T1000 (cell line): ENCODE results near the gene SPRED3.
"Not testable (repeated sequence)": the region's sequence is repeated elsewhere in the genome, so short reads cannot be mapped to it uniquely, and the experiment has no call there.

ENCODE experiments used
- DNase-seq: peaks from one replicate; lab custom pipeline; 2025; ENCODE audit warnings: mixed read lengths; lab: John Stamatoyannopoulos, UW

SPRED3 gene

DNA sequence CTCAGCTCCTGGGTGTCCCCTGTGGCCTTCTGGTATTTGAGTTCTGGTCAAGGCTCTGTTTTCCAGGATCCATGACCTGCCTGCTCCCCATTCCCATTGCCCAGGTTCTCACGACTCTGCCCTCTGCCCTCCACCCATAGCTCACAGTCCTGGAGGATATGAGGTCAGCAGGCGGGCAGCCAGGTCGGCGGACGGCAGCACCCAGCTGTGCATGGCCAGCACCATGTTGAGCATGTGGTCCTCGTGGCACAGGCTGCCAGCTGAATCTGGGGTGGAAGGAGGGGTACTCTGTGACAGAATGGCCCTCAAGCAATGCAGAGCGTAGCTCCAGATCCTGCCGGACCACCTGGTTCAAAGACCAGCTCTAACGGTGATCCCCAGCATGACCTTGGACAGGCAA is 32.4 kb downstream of the SPRED3 start:
- DNase-seq: no peak

DNA sequence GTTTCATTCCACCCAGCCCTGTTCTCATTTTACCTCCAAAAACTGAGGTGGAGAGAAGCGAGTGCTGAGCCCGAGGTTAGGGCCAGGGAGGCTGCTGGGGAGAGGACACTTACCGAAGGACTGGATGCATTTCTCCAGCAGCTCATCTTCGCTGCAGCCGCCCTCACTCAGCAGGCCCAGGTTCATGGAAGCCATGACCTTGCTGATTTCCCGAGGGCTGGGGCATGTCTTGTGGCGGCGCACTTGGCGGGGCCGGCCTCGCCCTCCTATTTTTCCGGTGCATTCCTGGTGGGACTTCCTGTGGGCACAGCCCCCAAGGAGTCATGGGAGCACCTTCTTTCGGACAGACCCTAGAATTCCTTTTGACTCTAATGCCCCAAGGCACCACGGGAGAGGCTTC is 33.4 kb downstream of the SPRED3 start:
- DNase-seq: no peak

DNA sequence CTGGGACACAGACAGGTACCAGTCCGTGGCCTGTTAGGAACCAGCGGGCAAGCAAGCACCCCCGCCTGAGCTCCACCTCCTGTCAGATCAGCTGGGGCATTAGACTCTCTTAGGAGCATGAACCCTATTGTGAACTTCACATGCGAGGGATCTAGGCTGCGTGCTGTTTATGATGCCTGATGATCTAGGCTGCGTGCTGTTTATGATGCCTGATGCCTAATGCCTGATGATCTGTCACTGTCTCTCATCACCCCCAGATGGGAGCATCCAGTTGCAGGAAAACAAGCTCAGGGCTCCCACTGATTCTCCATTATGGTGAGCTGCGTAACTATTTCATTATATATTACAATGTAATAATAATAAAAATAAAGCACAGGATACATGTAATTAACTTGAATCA is 33.9 kb downstream of the SPRED3 start:
- DNase-seq: no peak

DNA sequence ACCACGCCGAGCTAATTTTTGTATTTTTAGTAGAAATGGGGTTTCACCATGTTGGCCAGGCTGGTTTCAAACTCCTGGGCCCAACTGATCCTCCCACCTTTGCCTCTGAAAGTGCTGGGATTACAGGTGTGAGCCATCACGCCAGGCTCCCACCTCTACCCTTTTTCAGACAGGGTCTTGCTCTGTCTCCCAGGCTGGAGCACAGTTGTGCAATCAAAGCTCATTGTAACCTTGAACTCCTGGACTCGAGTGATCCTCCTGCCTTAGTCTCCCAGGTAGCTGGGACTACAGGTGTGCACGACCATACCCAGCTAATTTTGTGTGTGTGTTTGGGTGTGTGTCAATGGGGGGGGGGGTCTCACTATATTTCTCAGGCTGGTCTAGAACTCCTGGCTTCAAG is 35.8 kb downstream of the SPRED3 start:
- DNase-seq: no peak

DNA sequence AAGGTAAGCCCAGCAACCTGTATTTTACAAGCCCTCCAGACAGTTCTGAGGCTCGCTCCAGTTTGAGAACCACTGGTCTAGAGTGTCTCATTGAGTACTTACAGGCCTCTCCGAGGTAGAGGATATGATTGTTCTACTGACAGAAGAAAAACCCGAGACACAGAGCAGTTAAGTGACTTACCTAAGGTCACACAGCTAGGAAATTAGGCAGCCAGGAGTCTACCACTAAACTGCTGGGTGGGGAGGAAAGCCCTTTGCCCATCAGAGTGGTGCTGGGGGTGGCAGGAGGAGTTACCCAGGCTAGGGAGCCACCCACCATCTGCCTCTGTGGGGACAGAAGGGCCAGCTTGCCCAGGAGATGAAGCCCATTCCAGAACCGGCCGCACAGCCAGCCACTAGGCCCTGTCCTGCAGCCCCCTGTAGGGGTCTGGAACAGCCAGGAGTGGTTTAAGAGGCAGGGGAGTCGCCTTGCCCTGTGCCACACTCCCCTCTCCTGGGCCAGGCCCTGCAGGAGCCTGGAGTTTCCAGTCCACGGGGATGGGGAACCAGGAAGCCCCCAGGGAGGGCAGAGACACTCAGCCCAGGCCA is 36.8 kb downstream of the SPRED3 start:
- DNase-seq: no peak

DNA sequence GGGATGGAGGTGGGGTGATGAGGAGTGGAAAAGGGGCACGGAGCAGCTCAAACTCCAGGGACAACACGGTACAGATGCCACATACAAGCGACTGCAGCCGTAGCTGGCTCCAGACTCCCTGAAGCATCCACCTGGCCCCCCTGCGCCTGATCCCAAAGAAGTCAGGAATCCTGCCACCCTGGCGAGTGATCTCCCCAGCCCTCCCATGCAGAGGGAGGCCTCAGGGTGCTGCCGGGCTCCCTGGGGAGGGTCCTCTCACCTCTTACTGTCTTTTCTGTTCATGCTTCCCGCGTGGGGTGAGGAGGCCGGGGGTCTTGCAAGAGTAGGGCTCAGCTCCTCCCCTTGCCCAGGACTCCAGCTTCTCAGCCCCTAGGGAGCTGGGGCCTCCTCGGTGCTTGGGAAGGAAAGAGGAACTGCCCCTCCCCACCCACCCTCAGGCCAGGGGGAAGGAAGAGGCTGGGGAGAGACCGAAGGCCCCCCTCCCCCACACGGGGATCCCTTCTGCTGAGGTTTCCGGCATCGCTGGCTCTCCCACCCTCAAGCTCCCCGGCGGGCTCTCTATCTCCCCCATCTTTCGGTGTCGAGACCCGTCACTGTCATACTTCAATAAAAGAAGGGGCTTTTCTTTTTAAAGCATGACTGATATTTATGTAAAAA is 37.4 kb downstream of the SPRED3 start, which contains the start of gene RASGRP4:
RASGRP4 (minus strand) TSS at position 410 of the 657 bp plus-strand sequence; CDS start at position 282, 128 bp downstream.
- no peak for DNase-seq

DNA sequence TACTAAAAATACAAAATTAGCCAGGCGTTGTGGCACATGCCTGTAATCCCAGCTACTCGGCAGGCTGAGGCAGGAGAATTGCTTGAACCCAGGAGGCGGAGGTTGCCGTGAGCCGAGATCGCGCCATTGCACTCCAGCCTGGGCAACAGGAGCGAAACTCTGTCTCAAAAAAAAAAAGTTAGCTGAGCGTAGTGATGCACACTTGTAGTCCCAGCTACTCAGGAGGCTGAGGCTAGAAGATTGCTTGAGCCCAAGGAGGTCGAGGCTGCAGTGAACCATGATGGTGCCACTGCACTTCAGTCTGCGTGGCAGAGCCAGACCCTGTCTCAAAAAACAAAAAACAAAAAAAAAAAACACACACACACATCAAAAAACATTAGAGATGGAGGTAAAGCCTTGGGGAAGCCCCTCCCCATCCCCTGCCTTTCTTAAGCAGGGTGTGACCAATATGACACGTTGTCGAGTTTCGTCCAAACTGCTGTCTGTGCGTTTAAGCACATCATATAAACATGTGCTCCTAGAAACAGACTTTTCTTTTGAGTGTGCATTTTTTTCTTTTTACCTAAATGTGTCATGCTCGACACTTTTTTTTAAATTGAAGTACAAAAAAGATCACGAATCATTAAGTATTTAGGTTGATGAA is 38.7 kb downstream of the SPRED3 start:
- not testable (repeated sequence) for DNase-seq

DNA sequence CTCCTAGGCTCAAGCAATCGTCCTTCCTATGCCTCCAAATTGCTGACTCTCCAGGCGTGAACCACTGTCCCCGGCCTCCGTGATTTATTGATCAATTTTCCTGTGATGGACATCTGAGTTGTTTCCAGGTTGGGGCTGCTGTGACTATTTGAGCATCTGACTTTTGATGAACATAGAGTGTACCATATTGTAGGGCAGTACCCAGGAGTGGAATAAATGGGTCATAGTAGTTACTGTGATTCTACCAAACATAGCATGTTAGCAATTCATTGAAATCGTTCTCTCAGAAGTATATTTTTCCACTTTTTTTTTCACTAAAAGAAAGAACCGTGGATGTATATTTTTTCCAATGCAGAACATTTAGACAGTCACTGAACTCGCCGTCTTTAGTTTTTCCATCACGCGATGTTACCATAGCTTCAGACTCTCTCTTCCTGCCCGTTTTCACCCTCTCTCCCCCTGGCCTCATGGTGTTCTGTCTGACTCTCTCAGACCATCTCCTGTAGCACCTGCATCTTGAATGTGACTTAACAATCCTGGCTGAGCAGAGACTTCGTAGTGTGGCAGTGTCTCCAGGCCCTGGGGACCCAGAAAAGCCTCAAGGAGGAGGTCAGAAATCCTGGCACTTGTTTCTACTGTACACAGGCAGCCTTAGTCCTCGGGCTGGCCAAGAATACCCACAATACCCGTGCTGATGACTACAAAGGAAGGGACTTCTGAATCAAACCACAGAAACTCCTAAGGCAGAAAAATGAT is 40.7 kb downstream of the SPRED3 start:
- DNase-seq: no peak

DNA sequence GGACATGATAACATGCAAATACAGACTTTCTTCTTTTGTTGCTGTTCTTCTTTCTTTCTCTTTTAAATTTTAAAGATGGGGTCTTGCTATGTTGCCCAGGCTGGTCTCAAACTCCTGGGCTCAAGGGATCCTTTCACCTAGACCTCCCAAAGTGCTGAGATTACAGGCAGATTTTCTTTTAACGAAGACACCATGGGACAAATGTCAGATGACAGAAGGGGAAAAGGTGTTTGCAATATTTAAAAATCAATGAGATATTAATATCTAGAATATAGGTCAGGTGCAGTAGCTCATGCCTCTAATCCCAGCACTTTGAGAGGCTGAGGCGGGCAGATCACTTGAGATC is 41.3 kb downstream of the SPRED3 start:
- no peak for DNase-seq

DNA sequence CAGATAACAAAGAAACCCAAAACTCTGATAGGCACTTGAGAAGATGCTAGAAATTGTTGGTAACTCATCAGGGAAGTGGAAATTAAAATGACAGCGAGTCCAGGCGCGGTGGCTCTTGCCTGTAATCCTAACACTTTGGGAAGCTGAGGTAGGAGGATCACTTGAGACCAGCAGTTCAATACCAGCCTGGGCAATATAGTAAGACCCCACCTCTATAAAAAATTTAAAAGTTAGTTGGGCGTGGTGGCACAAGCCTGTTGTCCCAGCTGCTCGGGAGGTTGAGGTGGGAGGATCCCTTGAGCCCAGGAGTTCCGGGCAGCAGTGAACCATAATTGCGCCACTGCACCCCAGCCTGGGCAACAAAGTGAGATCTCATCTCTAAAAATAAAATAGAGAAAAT is 42.4 kb downstream of the SPRED3 start:
- DNase-seq: no peak

DNA sequence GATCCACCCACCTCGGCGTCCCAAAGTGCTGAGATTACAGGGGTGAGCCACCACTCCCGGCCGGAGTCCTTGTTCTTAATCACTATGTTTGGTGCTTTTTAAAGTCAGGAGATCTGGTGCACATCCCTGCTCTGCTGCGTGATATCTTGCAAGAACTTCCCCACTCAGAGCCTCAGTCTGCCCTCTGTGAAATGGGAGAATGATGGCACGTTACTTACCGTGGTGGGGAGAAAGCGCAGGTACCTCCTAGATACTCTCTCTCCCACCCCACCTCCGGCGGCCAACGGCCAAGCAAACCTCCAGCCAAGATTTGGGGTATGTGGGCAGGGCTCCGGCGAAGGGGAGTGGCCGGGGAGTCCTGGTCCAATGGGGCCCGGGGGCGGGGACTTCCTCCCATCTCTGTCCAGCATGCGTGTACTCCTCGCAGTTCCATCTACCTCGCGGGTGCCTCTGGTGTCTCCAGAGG is 44.8 kb downstream of the SPRED3 start, which contains the start of gene RYR1:
RYR1 (plus strand) TSS at position 424 of the 466 bp plus-strand sequence. CDS start 139 bp downstream, outside the sequence.
- no peak for DNase-seq

DNA sequence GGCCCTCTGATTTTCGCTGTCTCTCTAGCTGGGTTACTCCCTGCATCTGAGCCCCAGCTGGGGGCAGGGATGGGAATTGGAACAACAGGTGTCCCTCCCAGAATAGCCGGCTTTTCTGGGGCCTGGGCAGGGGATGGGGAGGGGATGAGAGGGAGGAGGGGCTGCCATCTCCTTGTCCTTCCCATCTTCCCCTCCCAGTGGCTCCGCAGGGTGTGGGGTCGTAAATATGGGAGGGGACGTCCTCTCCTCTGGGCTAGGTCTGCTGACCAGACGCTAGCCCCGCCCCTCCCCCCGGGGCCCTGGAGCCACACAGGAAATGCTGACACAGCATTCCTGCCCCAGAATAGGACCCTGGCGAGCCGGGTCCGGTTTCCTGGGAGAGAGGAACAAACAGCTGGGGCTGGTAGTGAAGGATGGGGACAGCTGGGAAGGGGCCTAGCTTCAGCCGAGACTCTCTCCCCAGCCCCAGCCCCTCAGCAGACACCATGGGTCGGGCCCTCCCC is 46.1 kb downstream of the SPRED3 start:
- no peak for DNase-seq

DNA sequence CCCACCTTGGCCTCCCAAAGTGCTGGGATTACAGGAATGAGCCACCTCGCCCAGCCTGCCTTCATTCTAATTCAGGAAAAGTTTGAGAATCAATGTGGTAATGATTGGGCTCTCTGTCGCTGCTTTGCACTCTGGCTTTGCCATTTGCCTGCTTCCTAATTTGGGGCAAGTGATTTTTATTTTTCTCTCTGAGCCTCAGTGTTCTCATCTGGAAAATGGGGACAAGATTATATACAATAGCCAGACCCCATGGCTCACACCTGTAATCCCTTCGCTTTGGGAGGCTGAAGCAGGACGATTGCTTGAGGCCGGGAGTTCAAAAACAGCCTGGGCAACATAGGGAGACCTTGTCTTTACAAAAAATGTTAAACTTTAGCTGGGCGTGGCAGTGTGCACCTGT is 48.8 kb downstream of the SPRED3 start:
- DNase-seq: no peak

DNA sequence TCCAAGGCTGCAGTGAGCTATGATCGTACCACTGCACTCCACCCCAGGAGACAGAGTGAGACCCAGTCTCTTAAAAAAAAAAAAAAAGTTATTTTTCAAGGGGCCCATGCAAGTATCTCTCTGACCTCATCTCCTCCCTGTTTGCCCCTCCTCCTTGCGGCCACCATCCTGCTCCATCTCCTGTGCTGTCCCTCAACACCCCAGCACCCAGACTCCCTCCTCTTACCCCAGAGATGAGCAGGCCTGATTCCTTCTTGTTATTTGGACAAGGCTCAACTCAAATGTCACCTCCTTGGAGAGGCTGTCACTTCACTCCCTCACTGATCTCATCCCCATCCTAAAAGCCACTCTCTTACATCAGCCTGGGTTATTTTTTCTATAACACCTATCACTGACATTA is 49.4 kb downstream of the SPRED3 start:
- DNase-seq: no peak

DNA sequence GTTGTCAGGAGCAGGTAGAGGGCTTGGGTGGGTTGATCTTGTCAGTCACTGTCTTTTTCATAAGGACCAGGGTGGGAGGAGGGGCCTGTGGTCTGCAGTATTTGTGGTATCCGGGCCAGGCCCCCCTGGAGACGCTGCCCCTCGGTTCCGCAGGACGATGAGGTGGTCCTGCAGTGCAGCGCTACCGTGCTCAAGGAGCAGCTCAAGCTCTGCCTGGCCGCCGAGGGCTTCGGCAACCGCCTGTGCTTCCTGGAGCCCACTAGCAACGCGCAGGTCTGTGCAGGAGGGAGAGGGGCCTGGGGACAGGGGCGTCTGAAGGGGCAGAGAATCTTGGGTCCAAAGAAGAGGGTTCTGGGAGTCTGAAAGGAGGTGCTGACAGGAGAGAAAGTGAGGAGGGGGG is 52.1 kb downstream of the SPRED3 start:
- DNase-seq: no peak

DNA sequence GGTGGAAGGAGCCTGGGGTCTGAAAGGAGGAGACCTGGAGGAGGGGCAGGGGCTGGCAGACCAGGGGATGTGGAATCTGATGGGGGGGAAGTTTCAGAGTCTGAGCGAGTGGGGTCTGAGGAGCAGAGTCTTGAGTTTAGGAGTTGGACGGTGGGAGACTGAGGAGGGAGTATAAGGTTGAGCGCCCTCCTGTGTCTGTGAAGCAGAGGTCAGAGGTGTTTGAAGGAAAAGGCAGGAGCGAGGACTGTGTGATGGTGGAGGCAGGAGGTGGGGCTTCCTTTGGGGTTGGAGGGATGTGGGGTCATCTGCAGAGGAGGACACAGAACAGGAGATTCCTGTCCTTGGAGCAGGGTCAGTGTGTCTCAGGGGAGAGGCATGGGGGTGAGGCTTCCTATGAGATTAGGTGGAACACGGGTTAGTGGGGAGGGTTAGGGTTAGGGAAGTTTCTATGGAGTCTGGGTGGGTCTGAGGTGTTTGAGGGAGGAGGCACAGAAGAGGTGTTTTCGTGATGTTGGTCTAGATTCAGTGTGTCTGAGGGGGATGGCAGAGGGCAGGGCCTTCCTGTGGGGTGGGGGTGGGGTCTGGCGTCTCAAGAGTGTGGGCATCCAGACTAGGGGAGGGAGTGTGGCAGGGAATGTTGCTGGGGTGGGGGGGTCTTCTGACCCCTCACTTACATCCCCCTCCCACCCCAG is 53.3 kb downstream of the SPRED3 start:
- DNase-seq: no peak

DNA sequence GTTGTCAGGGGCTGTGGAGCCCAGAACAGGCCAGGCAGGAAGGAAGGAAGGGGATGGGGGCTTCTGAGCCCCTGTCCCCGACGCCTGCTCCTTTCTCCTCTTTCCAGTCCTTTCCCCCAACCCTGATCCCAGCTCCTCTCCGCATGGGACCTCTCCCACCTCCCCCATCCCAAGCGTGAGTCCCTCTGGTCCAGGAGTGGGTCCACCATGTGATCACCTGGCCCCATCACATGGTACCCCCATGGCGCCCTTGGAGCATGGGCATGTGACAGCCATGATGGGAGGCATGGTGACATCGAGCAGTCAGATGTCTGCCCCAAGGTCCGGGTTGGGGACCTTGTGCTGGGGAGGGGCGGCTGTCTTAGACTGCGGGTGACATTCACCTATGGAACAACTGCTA is 54.2 kb downstream of the SPRED3 start:
- no peak for DNase-seq

DNA sequence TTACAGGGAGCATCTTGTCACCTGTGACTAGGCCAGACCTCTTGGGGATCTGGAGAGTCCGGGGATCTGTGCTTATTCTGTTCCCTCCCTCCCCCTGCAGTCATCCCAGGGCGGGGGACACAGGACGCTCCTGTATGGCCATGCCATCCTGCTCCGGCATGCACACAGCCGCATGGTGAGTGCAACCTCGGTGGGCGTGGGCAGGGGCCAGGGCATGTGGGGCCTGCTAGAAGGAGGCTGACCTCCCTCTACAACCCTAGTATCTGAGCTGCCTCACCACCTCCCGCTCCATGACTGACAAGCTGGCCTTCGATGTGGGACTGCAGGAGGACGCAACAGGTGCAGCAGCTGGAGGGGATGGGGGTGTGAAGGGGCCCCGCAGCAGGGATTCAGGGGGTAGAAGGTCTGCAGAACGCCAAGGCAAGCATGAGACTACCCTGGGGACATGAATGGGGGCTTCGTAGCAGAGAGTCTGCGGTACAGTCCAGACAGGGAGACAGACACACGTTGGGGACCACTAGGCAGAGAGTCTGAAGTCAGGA is 55.0 kb downstream of the SPRED3 start:
- DNase-seq: no peak

DNA sequence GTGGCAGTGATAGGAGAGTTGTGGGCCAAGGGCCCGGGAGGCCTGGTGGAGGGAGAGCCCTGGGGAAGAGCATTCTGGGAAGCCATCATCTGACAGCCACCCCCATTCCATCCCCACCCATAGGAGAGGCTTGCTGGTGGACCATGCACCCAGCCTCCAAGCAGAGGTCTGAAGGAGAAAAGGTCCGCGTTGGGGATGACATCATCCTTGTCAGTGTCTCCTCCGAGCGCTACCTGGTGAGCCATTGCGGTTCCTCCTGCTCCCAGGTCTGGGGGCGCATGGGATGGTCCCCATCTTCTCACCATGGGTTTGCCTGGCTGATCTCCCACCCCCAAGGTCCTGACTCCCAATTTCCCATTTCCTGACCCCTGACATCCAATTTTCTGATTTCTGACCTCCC is 55.5 kb downstream of the SPRED3 start:
- no peak for DNase-seq

DNA sequence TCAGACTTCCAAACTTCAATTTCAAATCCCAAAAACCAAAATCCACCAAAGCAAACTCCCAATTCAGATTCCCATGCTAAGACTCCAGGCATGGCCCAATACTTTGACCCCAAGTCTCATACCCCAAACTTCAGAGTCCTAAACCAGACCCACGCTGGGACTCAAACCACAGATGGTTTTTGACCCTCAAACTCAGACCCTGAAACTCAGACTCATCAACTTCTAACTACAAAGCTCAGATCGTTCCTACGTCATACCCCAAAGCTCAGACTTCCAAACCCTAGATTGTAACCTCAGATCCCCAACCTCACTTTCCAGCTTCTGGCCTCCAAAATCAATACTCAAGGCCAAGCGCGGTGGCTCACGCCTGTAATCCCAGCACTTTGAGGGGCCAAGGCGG is 56.9 kb downstream of the SPRED3 start:
- no peak for DNase-seq

DNA sequence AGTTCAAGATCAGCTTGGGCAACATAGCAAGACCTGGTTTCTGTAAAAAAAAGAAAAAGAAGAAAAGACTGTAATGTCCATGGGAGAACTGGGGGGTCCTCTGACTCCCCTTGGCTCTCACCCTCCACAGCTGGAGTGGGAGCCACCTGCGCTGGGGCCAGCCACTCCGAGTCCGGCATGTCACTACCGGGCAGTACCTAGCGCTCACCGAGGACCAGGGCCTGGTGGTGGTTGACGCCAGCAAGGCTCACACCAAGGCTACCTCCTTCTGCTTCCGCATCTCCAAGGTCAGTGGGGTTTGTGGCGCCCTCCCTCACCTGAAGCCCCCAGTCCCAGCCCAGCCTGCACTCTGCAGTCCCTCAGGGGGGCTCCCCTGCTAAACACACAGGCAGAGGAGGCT is 59.7 kb downstream of the SPRED3 start:
- DNase-seq: no peak
